Measurements from ENCODE around the gene MFGE8. TPM values are rescaled to one million over a fixed set of nuclear protein-coding genes. Genes with fewer than 3 reads are reported as not detected.

MFGE8 gene
- total RNA-seq, 1 donor from 2014 or later, result 19.9 TPM

GRCh38 chr15:88909956-88910831 lies 3.0 kb downstream of the MFGE8 start:
- Mint-ChIP-seq H3K36me3 (ENCODE audit: unreplicated experiment) (no peaks in the 10 kb centered on the region), H3K27me3 (ENCODE audit: unreplicated experiment) (peaks cover 4% of the 10 kb centered on the region), H3K27ac (ENCODE audit: unreplicated experiment) (no peak overlapping the region), H3K4me1 (ENCODE audit: low read depth, unreplicated experiment) (peaks cover 11% of the 10 kb centered on the region), H3K4me3 (ENCODE audit: unreplicated experiment) (no peak overlapping the region), H3K9me3 (ENCODE audit: unreplicated experiment) (peaks cover 9% of the 10 kb centered on the region)
- DNase-seq, result no peak
- no peak for TF ChIP-seq CTCF (IDR thresholded peaks at IDR 0.05; ENCODE audit: partially characterized antibody, unreplicated experiment)

DNA sequence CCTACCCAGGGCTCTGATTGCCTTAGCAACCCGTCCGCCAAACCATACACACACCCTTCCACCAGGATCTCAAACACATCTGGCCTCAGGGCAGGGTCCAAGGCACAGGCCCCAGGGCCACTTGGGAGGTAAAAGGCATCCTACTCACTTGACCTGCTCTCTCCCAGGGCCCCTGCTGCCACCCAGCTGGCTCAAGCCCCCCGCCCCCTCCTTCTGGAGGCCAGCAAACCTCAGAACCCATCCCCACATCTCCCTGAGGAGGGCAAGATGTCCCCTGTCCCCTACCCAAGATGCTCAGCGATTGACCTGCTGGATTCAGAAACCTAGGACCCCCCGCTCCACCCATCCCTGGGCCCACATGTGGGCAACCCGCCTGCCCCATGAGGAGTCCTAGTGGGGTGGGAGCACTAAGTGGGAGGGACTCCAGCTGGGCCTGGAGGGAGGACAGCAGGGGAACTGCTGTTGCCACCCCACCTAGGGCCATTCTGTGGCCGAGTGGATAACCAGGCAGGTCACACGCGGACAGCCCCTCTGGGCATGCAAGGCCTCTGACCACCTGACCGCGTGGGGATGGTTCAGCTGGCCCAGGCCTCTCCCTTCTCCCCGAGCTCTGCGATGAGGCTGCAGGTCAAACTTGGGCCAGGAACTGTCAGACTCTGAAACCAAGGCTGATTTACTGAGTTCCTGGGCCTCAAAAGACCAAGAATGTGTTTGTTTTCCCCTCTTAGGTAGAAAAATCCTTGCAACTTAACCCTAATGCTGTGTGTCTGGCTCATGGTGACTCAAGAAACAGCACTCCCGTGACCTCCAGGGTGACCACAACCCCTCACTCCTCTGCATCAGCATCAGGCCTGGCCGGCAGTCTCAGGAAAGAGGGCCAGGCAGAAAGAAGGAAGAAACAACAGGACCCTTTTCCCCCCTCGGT lies 4.2 kb downstream of the MFGE8 start:
- H3K36me3 Mint-ChIP-seq (ENCODE audit: unreplicated experiment), result no peaks in the 10 kb centered on the region
- peaks cover 11% of the 10 kb centered on the region for H3K4me1 Mint-ChIP-seq (ENCODE audit: low read depth, unreplicated experiment)
- peaks cover 11% of the 10 kb centered on the region for H3K9me3 Mint-ChIP-seq (ENCODE audit: unreplicated experiment)
- H3K4me3 Mint-ChIP-seq (ENCODE audit: unreplicated experiment), result no peak overlapping the region
- no peak for DNase-seq
- H3K27me3 Mint-ChIP-seq (ENCODE audit: unreplicated experiment), result peaks cover 4% of the 10 kb centered on the region
- H3K27ac Mint-ChIP-seq (ENCODE audit: unreplicated experiment), result peak overlapping the region; percentile 29
- TF ChIP-seq CTCF (IDR thresholded peaks at IDR 0.05; ENCODE audit: partially characterized antibody, unreplicated experiment), result no peak

GRCh38 chr15:88908123-88908522 lies 5.1 kb downstream of the MFGE8 start:
- Mint-ChIP-seq H3K36me3 (ENCODE audit: unreplicated experiment) (no peaks in the 10 kb centered on the region), H3K4me3 (ENCODE audit: unreplicated experiment) (no peak overlapping the region), H3K4me1 (ENCODE audit: low read depth, unreplicated experiment) (peaks cover 9% of the 10 kb centered on the region), H3K27ac (ENCODE audit: unreplicated experiment) (no peak overlapping the region), H3K27me3 (ENCODE audit: unreplicated experiment) (peaks cover 4% of the 10 kb centered on the region), H3K9me3 (ENCODE audit: unreplicated experiment) (peaks cover 9% of the 10 kb centered on the region)
- no peak for TF ChIP-seq CTCF (IDR thresholded peaks at IDR 0.05; ENCODE audit: partially characterized antibody, unreplicated experiment)
- DNase-seq, result no peak

- Mint-ChIP-seq H3K4me1 (ENCODE audit: low read depth, unreplicated experiment) (peaks cover 8% of the 10 kb centered on the region), H3K4me3 (ENCODE audit: unreplicated experiment) (no peak overlapping the region), H3K36me3 (ENCODE audit: unreplicated experiment) (no peaks in the 10 kb centered on the region), H3K27ac (ENCODE audit: unreplicated experiment) (no peak overlapping the region), H3K9me3 (ENCODE audit: unreplicated experiment) (peaks cover 9% of the 10 kb centered on the region), H3K27me3 (ENCODE audit: unreplicated experiment) (peaks cover 4% of the 10 kb centered on the region)
- no peak for DNase-seq
- TF ChIP-seq CTCF (IDR thresholded peaks at IDR 0.05; ENCODE audit: partially characterized antibody, unreplicated experiment), result no peak
Observed at GRCh38 chr15:88907111-88907510, 6.1 kb downstream of the MFGE8 start.
